Ovary (tissue), 3 donors: ENCODE results near the gene SSC4D.
"Not testable (repeated sequence)": the region's sequence is repeated elsewhere in the genome, so short reads cannot be mapped to it uniquely, and the experiment has no call there.

Source experiments
- CTCF ChIP-seq, 3 donors: fragments of 450-650 bp in 2 of 3; fragments of 200-600 bp in 1 of 3; IDR thresholded peaks; one replicate each; pipeline versions ENCODE4 v1.5.1 to v1.8.0; 2016 to 2022; ENCODE audit warnings: antibody characterized with exemption in 3 of 3, mild to moderate bottlenecking in 1 of 3
- POLR2A ChIP-seq: fragments of 450-650 bp; IDR thresholded peaks from one replicate; pipeline ENCODE4 v1.6.1; 2017; ENCODE audit warnings: antibody characterized with exemption, mild to moderate bottlenecking, moderate library complexity
- donor health status: DM: no; HTN: no; CAD: no.

- not testable (repeated sequence) for TF ChIP-seq POLR2A; CTCF (IDR thresholded peaks at IDR 0.05)
These were observed 13.9 kb downstream of the SSC4D start for GRCh38 chr7:76395605-76395964.
